GM19395 (cell line): ENCODE results near the gene ERMARD.

Experiments used
- ATAC-seq: cut with Tn5 transposase; IDR thresholded peaks from one replicate; pipeline ENCODE4 v1.9.1; 2021; ENCODE audit warnings: mild to moderate bottlenecking, moderate library complexity; ENCODE audit not compliant: unreplicated experiment

ERMARD gene

GRCh38 chr6:169782966-169783365 lies 31.5 kb downstream of the ERMARD start:
- ATAC-seq: no peak

- ATAC-seq: no peak
These were observed 32.0 kb downstream of the ERMARD start for GRCh38 chr6:169783401-169783800.

GRCh38 chr6:169783971-169784820 lies 32.8 kb downstream of the ERMARD start:
- ATAC-seq: no peak

GRCh38 chr6:169784821-169785340 lies 33.5 kb downstream of the ERMARD start:
- no peak for ATAC-seq

GRCh38 chr6:169785566-169785965 lies 34.1 kb downstream of the ERMARD start:
- no peak for ATAC-seq

GRCh38 chr6:169786349-169786748 lies 34.9 kb downstream of the ERMARD start:
- no peak for ATAC-seq

- ATAC-seq: no peak
These were observed 36.4 kb downstream of the ERMARD start for GRCh38 chr6:169787797-169788196.

GRCh38 chr6:169788809-169789145 lies 37.4 kb downstream of the ERMARD start:
- ATAC-seq: no peak

- no peak for ATAC-seq
These were observed 37.9 kb downstream of the ERMARD start for GRCh38 chr6:169789146-169789943.

GRCh38 chr6:169789944-169790927 lies 38.8 kb downstream of the ERMARD start:
- peak; percentile 98 for ATAC-seq

GRCh38 chr6:169791721-169792131 lies 40.3 kb downstream of the ERMARD start:
- no peak for ATAC-seq

- no peak for ATAC-seq
These were observed 41.0 kb downstream of the ERMARD start for GRCh38 chr6:169792306-169793015.

- no peak for ATAC-seq
These were observed 42.0 kb downstream of the ERMARD start for GRCh38 chr6:169793408-169793807.

- ATAC-seq: no peak
These were observed 43.1 kb downstream of the ERMARD start for GRCh38 chr6:169794317-169795055.

GRCh38 chr6:169795196-169795595 lies 43.8 kb downstream of the ERMARD start:
- no peak for ATAC-seq

- no peak for ATAC-seq
These were observed 47.5 kb downstream of the ERMARD start for GRCh38 chr6:169798764-169799473.

- no peak for ATAC-seq
These were observed 48.1 kb downstream of the ERMARD start for GRCh38 chr6:169799474-169799926.

GRCh38 chr6:169800116-169800667 lies 48.8 kb downstream of the ERMARD start:
- no peak for ATAC-seq
